ENCODE data around the gene DIMT1. TPM values are rescaled to one million over a fixed set of nuclear protein-coding genes. Genes with fewer than 3 reads are reported as not detected.
A peak's percentile ranks its signal among the peaks of the same experiment; 100 is the strongest.

DIMT1 gene
- total and polyA plus RNA-seq, 3 donors from 2014 or later, result 19.3 to 22.5 (median 20.3) TPM

GRCh38 chr5:62413711-62414110 is 10.0 kb upstream of the DIMT1 start:
- no peaks in the 10 kb centered on the region for H3K27me3 ChIP-seq
- H3K9me3 ChIP-seq, result no peaks in the 10 kb centered on the region
- peak overlapping the region; percentile 91 to 99 for H3K4me3 ChIP-seq
- intact Hi-C loops (cut with DNase I; ENCODE audit: low total_unique reads), result no loop called here
- WGBS, 2 donors, result 31 to 34% methylated on average over 3 of the region's 3 CpGs
- H3K36me3 ChIP-seq (ENCODE audit: low read depth, missing control alignments), result no peaks in the 10 kb centered on the region
- peaks cover 10% of the 10 kb centered on the region for H3K4me1 ChIP-seq
- TF ChIP-seq CTCF (IDR thresholded peaks at IDR 0.05) (no peak), POLR2A (IDR thresholded peaks at IDR 0.05) (no peak)
- peak overlapping the region in 1 of 2 donors; percentile 84 for H3K27ac ChIP-seq
- no peak for DNase-seq

- peak within 1 kb of the TSS; percentile 91 to 99 for H3K4me3 ChIP-seq
- intact Hi-C loops (cut with DNase I; ENCODE audit: low total_unique reads), result no loop called here
- TF ChIP-seq POLR2A (IDR thresholded peaks at IDR 0.05) (no peak), CTCF (IDR thresholded peaks at IDR 0.05) (peak in 1 of 3 experiments; percentile 9)
- peaks cover 4% of the 10 kb centered on the region for H3K4me1 ChIP-seq
- peak; percentile 98 for DNase-seq
- H3K27me3 ChIP-seq, result no peaks in the 10 kb centered on the region
- peak within 1 kb of the TSS; percentile 84 to 86 for H3K27ac ChIP-seq
- no peaks in the 10 kb centered on the region for H3K36me3 ChIP-seq (ENCODE audit: low read depth, missing control alignments)
- WGBS, 2 donors, result 0 to 1% methylated on average over 33 to 60 of the region's 66 CpGs
- H3K9me3 ChIP-seq, result no peaks in the 10 kb centered on the region
Observed at GRCh38 chr5:62412549-62413329, 9.0 kb upstream of the DIMT1 start, which contains the start of gene IPO11. Gene IPO11, plus strand, starts transcription at chr5:62412763. Its CDS starts 24,517 bp downstream, at chr5:62437280.

GRCh38 chr5:62395210-62395950 is 8.3 kb downstream of the DIMT1 start:
- intact Hi-C loops (cut with DNase I; ENCODE audit: low total_unique reads), result no loop called here
- DNase-seq, result no peak
- no peak for TF ChIP-seq CTCF (IDR thresholded peaks at IDR 0.05)
- TF ChIP-seq POLR2A (IDR thresholded peaks at IDR 0.05), result no peak
- H3K27me3 ChIP-seq, result no peaks in the 10 kb centered on the region
- 97 to 98% methylated on average over 5 of the region's 5 CpGs for WGBS, 2 donors
- no peak overlapping the region for H3K4me3 ChIP-seq
- no peaks in the 10 kb centered on the region for H3K36me3 ChIP-seq (ENCODE audit: low read depth, missing control alignments)
- H3K9me3 ChIP-seq, result no peaks in the 10 kb centered on the region
- H3K27ac ChIP-seq, result no peak overlapping the region
- no peaks in the 10 kb centered on the region for H3K4me1 ChIP-seq

GRCh38 chr5:62386824-62387223 is 16.9 kb downstream of the DIMT1 start:
- Histone ChIP-seq H3K27ac (peak overlapping the region in 1 of 2 donors; percentile 25), H3K4me1 (no peaks in the 10 kb centered on the region)

More at GRCh38 chr5:62386824-62387223, 16.9 kb downstream of the DIMT1 start:
- Histone ChIP-seq H3K36me3 (ENCODE audit: low read depth, missing control alignments) (no peaks in the 10 kb centered on the region), H3K9me3 (no peaks in the 10 kb centered on the region), H3K4me3 (no peak overlapping the region), H3K27me3 (no peaks in the 10 kb centered on the region)
- no peak for DNase-seq
- no peak for TF ChIP-seq POLR2A (IDR thresholded peaks at IDR 0.05)
- TF ChIP-seq CTCF (IDR thresholded peaks at IDR 0.05), result no peak
- intact Hi-C loops (cut with DNase I; ENCODE audit: low total_unique reads), result no loop called here

All from testis (tissue), 3 donors.